Activated T-cell treated with anti-CD3 and anti-CD28 coated beads for 48 hours (primary cell): ENCODE results near the gene TSKU.

Experiments
- DNase-seq: peaks from one replicate; pipeline ENCODE4 v3.0.0-alpha.2; 2020; ENCODE audit warnings: low read depth

Gene TSKU, protein sequence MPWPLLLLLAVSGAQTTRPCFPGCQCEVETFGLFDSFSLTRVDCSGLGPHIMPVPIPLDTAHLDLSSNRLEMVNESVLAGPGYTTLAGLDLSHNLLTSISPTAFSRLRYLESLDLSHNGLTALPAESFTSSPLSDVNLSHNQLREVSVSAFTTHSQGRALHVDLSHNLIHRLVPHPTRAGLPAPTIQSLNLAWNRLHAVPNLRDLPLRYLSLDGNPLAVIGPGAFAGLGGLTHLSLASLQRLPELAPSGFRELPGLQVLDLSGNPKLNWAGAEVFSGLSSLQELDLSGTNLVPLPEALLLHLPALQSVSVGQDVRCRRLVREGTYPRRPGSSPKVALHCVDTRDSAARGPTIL

DNA sequence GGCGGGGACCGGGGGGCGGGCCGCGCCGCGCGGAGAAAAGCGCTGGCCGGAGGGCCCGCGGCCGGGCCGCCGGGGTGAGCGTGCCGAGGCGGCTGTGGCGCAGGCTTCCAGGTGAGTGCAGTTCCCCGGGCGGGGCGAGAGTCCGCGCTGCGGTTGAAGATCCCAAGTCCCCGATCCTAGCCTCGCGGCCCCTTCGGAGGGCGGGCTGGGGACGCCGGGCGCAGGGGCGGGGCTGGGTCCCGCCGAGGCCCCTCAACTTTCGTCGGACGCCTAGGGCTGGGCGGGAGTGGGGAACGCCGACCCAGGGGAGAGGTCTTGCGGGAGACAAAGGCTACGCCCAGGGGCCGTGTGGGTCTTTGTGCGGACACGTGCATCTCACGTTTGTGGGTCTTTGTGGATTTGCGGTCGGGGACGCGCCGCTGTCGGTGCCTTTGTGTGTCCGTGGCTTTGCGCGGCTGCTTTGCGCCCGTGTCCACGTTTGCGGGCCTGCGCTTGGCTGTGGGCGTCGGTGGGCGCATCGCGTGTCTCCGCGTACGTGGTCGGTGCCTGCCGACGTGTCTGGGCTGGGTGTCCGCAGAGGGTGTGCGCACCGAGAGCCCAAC is at the start of gene TSKU:
TSS of gene TSKU (plus strand) at position 63 of the 602 bp plus-strand sequence. CDS start 12,261 bp downstream, outside the sequence.
- DNase-seq = no peak

GRCh38 chr11:76733906-76734305 is 49.2 kb upstream of the TSKU start:
- peak; percentile 41 for DNase-seq

GRCh38 chr11:76734456-76735420 is 48.4 kb upstream of the TSKU start:
- no peak for DNase-seq

DNA sequence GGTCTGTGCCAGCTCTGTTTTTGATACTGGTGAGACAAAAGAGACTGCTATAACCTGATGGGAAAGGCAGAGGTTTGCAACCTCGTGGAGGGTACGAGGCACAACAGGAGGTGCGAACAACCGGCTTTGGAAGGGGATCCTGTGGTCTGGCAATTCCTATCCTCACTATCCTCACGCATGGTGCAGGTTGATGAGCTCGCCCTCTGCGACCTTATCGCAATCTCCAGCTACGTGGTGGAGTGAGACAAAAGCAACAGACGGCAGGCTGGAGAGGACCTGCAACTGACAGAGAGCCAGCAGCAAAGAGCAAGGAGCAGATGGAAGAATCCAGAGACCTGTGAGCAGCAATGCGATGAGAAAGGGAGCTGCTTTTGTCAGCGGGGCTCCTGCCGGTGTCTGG is 47.3 kb upstream of the TSKU start:
- DNase-seq = no peak

GRCh38 chr11:76736266-76736665 is 46.9 kb upstream of the TSKU start:
- DNase-seq = no peak

- no peak for DNase-seq
Observed at GRCh38 chr11:76736773-76737495, 46.2 kb upstream of the TSKU start.

DNA sequence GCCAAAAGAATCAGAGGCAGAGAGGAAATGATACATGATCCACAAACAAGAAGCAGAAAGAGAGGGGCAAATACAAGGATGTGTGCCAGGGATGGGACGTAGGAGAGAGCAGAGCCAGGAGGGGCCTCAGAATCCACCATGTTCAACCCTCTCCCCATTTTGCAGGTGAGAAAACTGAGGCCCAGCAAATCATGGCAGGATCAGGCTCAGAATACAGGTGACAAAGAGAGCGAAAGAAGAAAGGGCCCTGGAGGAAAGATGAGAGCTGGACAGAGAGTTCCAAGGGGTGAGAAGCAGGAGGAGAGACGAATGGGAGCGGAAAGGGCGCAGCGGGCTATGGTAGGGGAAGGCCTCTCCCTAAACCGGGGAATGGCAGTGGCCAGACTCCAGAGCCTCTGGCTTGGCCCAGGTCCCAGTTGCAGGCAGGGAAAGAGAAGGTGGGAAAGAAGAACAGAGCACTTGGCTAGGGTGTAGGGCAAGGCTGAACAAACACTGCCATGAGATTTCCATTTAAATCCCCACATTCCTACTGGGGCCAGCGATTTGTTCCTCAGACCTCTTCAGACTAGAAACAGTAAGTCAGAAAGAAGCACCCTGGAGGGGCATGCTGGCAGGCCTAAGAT is 44.4 kb upstream of the TSKU start:
- DNase-seq = no peak

- DNase-seq = no peak
Observed at GRCh38 chr11:76739798-76740197, 43.4 kb upstream of the TSKU start.

- DNase-seq = no peak
Observed at GRCh38 chr11:76740772-76741171, 42.4 kb upstream of the TSKU start.

GRCh38 chr11:76742902-76743301 is 40.3 kb upstream of the TSKU start:
- DNase-seq = no peak

- DNase-seq = no peak
Observed at GRCh38 chr11:76744186-76745043, 38.7 kb upstream of the TSKU start.

DNA sequence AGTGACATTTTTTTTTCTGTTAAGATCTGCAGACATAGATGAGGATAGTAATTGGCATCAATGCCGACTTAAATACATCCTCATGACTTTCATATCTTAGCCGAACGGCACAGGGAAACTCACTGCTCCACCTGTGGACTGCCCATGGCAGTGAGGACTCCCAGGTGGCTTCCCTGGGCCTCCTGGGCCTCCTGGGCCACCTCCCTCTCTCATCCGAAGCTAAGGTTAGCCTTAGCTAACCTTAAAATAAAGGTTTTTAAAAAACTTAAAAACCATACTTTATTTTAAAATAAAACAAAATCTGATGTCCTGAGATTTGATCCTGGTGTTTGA is 38.1 kb upstream of the TSKU start:
- no peak for DNase-seq

DNA sequence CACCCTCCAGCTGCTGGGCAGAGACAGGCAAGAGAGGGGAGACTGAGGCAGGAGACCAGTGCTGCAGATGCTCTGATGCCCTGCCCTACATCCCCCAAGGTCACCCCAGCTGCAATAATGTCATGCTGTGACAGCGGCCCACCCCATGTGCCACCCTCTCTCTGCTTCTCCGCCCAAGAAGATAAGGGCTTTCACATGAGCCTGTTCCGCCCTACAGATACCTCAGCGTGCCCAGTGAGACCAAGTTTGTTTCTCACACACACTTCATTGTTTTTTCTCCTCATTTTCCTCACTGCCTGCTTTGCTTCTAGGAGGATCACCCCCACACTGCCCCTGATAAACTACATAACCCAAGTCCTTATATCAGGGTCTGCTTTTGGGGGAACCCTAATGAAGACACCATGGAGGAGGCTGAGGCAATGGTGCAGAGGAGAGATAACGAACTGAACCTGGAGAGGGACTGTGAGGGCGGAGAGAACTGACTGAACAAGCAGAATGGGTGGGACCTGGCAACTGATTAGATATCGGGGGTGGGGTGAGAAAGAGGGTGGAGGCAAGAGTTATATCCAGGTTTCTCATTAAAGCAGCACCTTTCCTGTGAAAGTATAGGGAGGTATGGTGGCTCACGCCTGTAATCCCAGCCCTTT is 37.5 kb upstream of the TSKU start:
- no peak for DNase-seq

- DNase-seq = no peak
Observed at GRCh38 chr11:76747153-76747914, 35.8 kb upstream of the TSKU start.

GRCh38 chr11:76747915-76748860 is 35.0 kb upstream of the TSKU start:
- no peak for DNase-seq

- no peak for DNase-seq
Observed at GRCh38 chr11:76748948-76749347, 34.2 kb upstream of the TSKU start.

DNA sequence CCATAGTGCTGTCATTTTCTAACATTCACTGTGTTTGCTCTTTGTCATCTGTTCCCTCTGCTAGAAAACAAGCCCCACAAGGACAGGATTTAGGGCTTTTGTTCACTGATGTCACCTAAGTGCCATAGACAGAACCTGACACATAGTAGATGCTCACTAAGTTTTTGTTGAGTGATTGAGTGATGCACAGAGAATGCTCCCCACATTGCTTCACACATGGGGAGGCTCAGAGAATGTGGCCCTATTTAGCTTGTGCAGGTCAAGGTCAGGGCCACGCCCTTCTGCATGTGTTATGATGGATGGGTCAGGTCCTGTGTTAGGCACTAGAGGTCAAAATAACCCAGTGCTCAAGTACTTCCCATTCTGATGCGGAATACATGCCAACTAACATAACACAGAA is 33.1 kb upstream of the TSKU start:
- no peak for DNase-seq

GRCh38 chr11:76750746-76751145 is 32.4 kb upstream of the TSKU start:
- no peak for DNase-seq
